Left renal pelvis (tissue), 4 donors: Measurements from ENCODE around the gene SDR42E1. TPM values are rescaled to one million over a fixed set of nuclear protein-coding genes. Genes with fewer than 3 reads are reported as not detected.
"Not testable (repeated sequence)": the region's sequence is repeated elsewhere in the genome, so short reads cannot be mapped to it uniquely, and the experiment has no call there.

Experiments used
- DNase-seq, 4 donors: peaks; one replicate each; pipeline ENCODE4 v3.0.0-alpha.2; 2013; ENCODE audit warnings: low read depth in 4 of 4, low spot score in 3 of 4
- polyA plus RNA-seq, 4 donors: library from polyadenylated mRNA; unstranded; fragments of 120-200 nt; gene quantifications; one replicate each; pipeline ENCODE4 v1.2.1, GENCODE V29; 2013; ENCODE audit not compliant: insufficient read length in 4 of 4

SDR42E1 gene
- polyA plus RNA-seq, 4 donors: 3.8 to 14.8 (median 12.2) TPM

DNA sequence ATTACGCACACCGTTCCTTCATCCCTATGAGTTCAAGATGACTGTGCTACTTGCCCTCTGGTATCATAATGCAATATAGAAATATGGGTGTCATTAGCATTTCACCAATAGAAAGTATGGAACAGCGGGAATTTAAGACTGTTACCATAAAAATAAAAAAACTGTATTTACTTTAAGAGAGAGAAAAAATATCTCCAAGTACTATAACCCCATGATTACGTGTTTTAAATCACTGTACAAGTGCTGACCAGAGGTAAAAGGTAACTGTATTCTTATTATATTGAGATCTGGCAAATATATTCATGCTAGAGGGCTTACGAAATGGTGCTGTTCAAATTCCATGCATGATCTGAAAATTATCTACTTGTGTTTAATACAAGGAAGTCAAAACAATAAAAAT, 5.2 kb downstream of the SDR42E1 start:
- DNase-seq: no peak

DNA sequence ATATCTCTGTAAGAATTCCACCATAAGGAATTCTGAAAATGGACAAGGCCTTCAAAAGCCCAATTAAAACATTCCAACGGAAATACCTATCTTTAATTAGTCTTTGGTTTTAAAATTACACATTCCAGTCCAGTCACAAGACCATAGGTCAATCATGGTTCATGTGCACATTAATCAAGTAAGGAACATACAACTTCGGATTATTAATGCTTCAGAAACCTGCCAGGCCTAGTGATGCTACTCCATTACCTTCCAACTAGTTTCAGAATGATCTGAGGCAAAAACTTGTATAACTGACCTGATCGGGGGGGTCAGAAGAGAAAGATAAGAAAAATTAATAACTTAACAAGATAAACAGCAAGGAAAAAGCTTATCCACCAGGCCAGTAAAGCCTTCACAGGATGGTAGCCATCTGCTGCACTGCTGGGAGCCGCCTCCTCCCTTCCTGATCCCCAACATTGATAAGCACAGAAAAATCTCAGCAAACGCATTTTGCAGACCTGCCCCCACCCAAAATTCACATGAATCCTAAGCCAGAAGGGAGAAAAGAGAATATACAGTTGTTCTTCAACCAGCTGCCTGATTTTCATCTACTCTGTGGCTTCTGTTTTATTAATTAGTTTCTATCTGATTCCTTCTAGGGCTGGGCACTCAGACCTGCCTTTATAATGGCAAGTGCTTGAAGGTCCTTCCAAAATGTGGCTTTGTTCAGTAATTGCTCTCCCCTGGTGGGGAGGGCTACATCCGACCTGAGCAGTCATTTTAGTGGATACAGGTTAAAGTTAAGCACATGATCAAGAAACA, 6.0 kb downstream of the SDR42E1 start:
- peak in 2 of 4 donors; percentile 35 to 48 for DNase-seq

DNA sequence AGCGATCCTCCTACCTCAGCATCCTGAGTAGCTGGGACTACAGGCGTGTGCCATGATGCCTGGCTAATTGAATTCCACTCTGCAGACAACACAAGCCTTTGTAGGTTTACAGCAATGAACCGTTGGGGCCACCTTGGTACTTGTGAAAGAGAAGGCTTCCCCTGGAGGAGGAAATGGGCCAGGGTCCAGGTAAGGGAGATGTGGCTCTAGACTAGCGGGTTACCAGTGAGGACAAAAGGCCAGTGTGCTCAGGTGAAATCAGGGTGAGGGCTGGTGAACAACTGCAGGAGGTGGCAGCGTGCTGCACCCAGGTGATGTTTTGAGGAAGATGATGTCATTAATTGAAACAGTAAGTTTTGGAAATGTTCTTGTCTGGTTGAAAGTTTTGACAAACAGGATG, 6.7 kb downstream of the SDR42E1 start:
- peak in 2 of 4 donors; percentile 14 to 40 for DNase-seq

DNA sequence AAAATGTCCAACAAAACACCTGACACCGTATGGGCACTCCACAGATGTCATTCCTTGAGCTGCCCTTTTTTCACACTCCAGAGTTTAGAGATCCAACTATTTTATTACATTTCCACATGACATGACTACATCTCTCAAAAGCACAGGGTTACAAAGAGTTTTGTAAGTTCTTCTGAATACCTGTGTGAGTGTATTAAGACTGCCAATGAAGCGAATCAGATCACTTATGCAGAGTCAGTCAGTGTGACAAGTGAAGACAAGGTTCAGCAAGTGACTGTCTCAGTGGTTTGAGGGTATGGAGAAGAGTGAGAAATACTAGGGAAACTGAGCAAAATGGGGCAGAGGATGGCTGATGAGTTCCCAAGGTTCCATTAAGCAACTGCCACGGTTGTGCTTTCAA, 8.4 kb downstream of the SDR42E1 start:
- no peak for DNase-seq

DNA sequence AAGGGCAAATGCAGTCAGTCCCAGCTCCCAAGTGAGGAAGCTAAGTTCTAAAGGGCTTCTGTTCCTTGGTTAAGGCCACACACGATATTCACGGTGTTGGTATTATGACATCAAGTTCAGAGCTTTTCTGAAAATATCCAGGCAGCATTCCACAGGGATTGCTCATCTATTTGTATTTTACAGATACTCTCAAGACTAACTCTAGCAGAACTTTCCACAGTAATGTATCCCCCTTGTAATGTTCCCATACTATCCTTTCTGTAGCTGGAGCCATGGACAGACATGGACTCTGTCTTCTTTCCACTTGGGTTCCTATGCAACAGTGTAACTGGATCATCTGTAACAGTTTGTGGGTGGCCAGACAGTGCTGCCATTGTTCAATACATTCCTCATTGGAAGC, 13.5 kb downstream of the SDR42E1 start:
- no peak for DNase-seq

DNA sequence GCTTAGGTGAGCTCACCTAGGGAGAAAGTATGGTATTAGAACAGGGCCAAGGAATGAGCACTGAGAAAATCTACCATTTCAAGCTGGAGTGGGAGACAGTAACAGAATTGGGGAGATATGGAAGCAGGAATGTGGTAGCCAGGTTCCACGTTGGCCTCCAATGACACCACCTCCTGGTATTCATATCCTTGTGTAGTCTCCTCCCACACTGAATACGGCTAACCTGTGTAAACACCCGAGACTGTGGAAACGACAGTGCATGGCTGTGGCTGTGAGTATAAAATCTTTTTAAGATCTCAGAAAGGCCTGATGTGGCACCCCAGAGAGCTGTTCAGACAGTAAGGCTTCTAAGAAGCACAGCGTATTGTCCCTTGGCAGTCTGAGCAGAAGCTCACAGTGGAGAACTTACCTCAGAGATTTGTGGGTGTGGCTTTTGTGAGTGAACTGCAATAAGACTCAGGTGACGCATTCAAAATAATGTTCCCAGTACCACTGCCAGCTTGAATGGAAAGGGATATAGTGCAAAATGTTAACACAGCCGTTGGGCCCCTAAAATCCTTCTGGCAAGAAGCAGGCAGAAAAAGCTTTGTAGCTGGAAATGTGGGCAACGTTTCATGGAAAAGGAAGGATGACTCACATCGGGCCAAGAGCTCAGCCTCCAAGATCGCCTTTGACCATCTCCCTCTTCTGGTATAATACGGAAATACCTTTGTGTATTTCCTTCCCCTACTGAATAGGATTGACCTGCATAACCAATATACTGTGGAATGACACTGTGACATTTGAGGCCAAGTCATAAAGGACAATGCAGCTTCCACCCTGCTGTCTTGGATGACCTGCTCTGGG, 14.4 kb downstream of the SDR42E1 start:
- DNase-seq: no peak

DNA sequence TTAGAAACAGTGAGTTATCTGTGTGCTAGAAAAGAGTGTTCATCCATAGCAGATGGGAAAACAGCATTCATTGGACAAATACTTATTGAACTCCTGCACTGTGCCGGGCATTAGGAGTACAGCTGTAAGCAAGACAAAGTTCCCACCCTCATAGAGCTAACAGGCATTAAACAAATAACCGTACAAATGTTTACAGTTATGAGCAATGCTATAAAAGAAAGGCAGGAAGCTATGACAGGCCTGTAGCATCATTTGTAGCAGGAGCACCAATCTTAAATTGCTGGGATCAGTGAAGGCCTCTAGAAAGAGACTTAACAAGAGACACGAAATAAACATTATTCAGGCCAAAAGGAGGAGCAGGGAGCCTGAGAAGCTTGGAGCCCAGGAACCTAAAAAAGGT, 15.6 kb downstream of the SDR42E1 start:
- DNase-seq: no peak

DNA sequence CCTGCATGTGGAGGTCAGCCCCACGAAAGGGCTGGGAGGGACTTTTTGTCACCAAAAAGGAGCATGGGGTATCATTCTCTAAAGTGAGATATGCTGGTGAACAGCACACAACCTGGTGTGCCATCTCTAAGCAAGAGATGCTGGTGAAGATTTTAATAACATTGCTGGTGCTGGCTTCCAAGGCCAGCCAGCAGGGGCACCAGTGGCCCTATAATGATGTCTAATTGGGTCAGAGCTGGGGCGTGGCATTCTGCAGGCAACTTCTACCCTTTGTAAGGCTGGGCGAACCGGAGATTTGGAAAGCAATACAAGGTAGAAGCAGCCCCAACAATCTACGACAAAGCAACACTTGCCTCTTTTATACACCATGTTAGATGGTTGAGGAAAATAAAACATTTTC, 16.8 kb downstream of the SDR42E1 start:
- DNase-seq: no peak

DNA sequence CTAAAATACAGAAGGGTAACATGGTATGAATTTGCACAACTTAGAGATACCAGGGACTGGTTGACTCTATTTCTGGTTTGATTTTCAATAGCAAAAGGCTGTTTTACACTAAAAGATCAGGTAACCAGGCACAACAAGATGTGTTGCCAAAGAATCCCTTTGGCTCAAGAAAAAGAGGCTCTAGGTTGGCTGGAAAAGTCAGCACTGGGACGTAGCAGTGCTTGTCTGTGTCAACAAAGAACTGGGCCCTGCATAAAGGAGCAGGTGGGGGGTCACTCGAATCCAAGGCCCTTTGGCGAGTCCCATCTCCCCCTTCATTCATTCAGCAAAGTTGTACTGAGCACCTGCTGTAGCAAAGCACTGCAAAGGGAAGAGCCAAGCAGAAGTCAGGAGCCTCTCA, 18.4 kb downstream of the SDR42E1 start:
- DNase-seq: no peak

DNA sequence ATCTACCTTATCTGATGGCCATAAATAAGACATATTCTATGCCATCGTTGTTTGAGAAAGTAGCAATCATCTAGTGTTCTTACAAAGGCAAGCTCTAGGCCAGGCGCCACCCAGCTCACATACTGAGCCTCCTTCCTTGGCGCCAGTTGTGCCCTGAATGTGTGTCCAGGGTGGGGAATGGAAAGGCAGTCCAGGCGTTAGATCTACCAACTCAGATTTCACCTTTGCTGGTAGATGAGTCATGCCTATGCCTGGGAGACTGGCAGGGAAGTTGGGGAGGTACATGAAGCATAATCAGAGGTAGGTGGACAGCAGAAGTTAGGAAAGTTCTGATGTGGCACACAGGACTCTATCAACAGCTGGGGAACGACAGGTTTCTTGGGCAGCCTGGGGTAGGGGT, 23.6 kb downstream of the SDR42E1 start:
- DNase-seq: no peak

DNA sequence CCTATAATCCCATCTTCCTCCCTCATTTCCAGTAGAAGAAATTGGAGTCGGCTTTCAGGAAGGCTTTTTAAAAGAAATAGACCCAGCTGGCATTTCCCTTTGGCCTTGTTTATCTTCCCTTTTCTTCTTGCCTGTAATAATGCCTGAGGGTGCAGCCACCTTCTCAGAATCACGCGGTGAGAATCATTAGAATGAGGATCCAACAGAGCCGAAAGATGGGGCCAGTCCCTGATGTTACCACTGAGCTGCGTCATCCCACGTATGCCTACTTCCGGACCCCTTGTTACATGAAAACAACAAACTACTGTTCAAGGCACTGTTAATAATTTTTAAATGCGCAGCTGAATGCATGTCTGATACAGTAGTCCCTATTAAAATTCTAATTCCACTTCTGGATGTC, 24.1 kb downstream of the SDR42E1 start:
- no peak for DNase-seq

DNA sequence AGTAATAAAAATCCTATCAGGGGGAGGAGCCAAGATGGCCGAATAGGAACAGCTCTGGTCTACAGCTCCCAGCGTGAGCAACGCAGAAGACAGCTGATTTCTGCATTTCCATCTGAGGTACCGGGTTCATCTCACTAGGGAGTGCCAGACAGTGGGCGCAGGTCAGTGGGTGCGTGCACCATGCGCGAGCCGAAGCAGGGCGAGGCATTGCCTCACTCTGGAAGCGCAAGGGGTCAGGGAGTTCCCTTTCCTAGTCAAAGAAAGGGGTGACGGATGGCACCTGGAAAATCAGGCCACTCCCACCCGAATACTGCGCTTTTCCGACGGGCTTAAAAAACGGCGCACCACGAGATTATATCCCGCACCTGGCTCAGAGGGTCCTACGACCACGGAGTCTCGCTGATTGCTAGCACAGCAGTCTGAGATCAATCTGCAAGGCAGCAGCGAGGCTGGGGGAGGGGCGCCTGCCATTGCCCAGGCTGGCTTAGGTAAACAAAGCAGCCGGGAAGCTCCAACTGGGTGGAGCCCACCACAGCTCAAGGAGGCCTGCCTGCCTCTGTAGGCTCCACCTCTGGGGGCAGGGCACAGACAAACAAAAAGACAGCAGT, 33.8 kb downstream of the SDR42E1 start:
- not testable (repeated sequence) for DNase-seq

DNA sequence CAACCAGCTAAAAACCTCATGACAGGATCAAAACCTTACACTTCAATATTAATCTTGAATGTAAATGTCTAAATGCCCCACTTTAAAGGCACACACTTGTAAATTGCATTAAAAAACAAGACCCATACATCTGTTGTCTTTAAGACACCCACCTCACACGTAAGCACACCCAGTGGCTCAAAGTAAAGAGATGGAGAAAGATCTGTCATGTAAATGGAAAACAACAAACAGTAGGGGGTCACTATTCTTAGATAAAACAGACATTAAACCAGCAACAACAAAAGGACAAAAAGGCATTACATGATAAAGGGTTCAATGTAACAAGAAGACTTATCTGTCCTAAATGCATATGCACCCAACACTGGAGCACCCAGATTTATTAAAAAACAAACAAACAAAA, 35.6 kb downstream of the SDR42E1 start:
- DNase-seq: no peak

DNA sequence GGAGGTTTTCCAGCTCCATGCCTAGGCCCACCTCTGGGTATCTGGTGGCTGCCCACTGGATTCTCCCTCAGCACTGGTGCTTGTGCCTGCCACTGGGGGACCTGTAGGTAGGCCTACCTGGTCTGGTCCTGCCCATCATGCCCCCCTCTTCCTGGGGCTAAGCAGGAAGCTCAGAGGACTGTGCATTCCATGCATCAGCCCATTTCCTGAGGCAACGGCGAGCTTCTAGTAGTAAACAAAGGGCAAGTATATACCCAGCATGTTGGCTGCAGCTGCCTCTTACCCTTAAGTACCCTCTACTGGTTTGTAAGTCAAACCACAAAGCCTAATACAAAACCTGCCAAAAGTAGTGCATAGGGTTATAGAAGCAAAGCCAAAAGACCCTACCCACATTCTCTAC, 37.5 kb downstream of the SDR42E1 start:
- no peak for DNase-seq

DNA sequence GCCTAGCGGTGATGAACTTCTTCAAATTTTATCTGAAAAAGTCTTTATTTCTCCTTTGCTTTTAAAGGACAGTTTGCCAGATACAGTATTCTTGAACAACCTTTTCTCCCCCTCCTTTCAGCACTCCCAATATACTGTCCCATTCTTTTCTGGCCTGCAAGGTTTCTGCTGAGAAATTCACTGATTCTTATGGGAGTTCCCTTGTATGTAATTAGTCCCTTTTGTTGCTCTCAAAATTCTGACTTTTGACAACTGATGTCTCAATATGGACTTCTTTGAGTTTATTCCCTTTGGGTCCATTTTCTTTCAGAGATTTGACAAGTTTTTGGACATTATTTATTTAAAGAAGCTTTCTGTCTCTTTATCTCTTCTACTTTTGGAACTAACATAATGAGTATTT, 39.4 kb downstream of the SDR42E1 start:
- no peak for DNase-seq

DNA sequence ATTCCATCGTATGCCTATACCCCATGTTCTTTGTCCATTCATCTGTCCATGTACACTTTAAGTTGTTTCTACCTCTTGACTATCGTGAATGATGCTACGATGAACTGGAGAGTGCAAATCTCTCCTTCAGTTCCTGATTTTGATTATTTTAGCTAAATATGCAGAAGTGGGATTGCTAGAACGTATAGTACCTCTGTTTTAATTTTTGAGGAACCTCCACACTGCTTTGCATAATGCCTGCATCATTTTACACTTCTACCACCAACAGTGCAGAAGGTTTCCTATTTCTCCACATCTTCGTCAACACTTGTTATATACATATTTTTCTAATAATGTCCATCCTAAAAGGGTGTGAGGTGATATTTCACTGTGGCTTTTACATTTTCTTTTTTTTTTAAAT, 43.9 kb downstream of the SDR42E1 start:
- no peak for DNase-seq

DNA sequence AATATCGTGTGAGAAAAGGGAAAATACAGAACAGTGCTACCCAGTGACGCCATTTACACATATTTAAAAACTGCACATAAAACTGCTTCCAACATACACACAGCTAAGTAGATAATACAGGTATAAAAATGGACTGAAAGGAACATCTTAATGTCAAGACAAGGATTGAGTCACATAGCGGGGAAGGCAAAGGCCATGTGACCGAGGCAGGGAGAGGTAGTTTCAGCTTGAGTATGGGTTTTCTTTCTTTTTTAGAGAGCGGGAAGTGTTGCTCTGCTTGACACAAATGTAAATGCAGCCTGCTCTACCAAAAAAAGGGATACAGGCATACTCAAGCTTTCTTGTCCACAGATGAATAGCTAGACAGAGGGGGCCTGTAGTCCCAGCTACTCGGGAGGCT, 46.5 kb downstream of the SDR42E1 start:
- no peak for DNase-seq

DNA sequence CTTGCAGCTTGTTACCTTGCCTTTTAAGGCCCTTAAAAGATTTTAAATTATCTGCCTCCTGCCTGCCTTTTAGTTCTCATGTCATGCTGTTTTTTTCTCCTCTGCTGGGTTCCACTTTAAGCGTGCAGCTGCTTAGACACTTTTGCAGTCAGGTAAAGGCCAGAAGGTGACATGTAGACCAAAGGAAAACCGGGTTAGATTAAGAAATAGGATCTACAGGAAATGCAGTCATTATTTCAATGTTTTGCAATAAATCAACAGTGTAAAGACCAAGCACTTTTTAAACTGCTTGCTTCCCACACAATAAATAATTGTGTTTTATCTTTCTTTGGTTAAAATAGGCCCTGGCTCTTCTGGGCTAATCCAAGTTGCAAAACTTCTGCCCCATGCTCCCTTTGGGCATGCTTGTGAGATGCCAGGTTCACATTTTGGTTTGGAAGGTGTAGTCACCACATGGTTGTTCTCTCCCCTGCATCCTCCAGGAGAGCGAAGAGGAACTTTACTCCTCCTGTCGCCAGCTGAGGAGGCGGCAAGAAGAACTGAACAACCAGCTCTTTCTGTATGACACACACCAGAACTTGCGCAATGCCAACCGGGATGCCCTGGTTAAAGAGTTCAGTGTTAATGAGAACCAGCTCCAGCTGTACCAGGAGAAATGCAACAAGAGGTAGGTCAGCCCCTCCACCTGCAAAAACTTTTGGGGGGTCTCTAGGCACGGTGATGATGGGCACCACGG, 54.9 kb downstream of the SDR42E1 start:
- no peak for DNase-seq

DNA sequence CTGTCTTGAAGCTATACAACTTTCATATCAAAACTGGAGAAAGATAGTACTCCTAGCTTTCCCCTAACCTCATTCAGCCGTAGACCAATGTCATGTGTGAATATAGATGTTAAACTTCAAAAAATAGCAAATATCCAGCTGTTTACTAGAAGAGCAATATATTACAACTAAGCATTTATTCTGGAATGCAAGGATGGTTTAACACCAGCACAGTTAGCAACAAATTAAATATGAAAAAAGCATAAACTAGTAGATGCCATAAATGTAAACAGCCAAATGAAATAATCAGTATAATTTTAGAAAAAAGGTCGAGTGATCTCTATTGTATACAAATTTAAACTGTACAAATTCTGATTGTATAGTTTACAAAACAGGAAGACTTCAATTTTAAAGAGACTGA, 59.7 kb downstream of the SDR42E1 start:
- no peak for DNase-seq

DNA sequence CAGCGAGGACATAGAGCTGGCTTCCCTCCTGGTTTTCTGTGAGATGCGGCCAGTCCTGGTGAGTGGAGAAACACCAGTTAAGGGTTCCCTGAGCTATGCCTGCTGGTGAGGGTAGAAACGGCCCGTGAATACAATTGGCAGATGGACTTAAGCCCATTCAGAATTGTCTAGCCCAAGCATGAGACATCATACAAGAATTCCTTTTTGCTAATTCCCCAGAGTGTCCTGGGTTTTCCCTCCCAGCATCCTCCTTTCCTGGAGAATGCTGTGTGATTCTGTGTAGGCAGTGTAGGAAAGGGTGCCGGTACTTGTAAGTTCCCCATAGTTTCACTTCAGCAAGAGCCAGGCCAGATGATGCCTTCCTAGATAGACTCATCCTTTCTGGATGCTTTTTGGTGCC, 65.1 kb downstream of the SDR42E1 start:
- no peak for DNase-seq

DNA sequence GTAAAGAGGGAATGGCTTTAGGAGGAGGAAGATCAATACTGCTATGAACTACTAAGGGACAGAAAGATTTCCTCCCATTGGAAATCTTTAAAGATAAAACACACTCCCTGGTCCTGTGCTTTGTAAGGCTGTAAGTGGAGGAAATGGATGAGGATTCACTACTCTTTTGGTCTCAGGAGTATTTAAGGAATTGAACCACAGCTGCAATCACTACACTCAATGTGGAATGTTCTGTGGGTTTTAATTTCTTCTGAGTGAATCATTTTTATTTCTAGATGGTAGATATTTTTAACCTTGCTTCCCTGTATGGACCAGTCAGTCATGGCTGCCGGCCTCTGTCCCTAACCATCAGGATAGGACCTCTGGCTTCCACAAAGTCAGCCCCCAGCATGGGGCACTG, 65.6 kb downstream of the SDR42E1 start:
- no peak for DNase-seq
